ENCODE data around the gene F2R.

DNA sequence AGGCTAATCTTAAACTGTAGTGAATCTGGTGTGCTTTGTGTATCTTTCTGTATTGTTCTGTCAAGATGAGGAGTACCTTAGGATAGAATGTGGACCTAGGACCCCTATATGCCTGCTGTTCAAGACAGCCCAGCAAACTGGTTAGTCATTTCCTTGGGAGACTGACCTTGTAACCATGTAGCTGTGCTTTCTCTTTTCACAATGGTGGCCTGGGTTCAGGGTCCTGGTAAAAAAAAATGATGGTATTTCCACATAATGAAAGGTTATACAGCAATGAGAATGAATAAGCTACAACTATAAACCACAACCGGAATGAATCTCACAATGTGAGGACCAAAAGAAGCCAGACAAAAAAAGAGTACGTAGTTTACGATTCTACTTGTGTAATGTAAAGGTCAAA lies 66.5 kb downstream of the F2R start:
- TF ChIP-seq POLR2A (IDR thresholded peaks at IDR 0.05) = no peak
- TF ChIP-seq, protein P1, sequence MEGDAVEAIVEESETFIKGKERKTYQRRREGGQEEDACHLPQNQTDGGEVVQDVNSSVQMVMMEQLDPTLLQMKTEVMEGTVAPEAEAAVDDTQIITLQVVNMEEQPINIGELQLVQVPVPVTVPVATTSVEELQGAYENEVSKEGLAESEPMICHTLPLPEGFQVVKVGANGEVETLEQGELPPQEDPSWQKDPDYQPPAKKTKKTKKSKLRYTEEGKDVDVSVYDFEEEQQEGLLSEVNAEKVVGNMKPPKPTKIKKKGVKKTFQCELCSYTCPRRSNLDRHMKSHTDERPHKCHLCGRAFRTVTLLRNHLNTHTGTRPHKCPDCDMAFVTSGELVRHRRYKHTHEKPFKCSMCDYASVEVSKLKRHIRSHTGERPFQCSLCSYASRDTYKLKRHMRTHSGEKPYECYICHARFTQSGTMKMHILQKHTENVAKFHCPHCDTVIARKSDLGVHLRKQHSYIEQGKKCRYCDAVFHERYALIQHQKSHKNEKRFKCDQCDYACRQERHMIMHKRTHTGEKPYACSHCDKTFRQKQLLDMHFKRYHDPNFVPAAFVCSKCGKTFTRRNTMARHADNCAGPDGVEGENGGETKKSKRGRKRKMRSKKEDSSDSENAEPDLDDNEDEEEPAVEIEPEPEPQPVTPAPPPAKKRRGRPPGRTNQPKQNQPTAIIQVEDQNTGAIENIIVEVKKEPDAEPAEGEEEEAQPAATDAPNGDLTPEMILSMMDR (IDR thresholded peaks at IDR 0.05 in 4 of 5, conservative IDR thresholded peaks at IDR 0.05 in 1 of 5) = no peak

Measured in gastrocnemius medialis (tissue), 4 donors.